ENCODE measurements around the gene TANGO2. TPM values are rescaled to one million over a fixed set of nuclear protein-coding genes. Genes with fewer than 3 reads are reported as not detected.

The TANGO2 gene
- polyA plus RNA-seq, result 10 to 100 TPM; 11.1 to 30.9 (median 20.5) TPM

- 0 to 1% (median 1%) methylated on average over 45 to 61 of the region's 61 CpGs for WGBS, 3 donors
- H3K27ac ChIP-seq (ENCODE audit: low read depth, low read length), result no peak within 1 kb of the TSS
Observed at GRCh38 chr22:20020533-20021195, at the start of gene TANGO2. TSS of gene TANGO2 (plus strand) at chr22:20021110. CDS start at chr22:20036799, 15,689 bp downstream.

GRCh38 chr22:19971276-19972124, 49.4 kb upstream of the TANGO2 start:
- WGBS, 3 donors, result 62 to 80% (median 67%) methylated on average over 28 of the region's 28 CpGs
- H3K27ac ChIP-seq (ENCODE audit: low read depth, low read length), result no peak overlapping the region

- 90 to 93% (median 92%) methylated on average over 9 of the region's 9 CpGs for WGBS, 3 donors
- H3K27ac ChIP-seq (ENCODE audit: low read depth, low read length), result no peak overlapping the region
Observed at GRCh38 chr22:19972251-19972650, 48.7 kb upstream of the TANGO2 start.

DNA sequence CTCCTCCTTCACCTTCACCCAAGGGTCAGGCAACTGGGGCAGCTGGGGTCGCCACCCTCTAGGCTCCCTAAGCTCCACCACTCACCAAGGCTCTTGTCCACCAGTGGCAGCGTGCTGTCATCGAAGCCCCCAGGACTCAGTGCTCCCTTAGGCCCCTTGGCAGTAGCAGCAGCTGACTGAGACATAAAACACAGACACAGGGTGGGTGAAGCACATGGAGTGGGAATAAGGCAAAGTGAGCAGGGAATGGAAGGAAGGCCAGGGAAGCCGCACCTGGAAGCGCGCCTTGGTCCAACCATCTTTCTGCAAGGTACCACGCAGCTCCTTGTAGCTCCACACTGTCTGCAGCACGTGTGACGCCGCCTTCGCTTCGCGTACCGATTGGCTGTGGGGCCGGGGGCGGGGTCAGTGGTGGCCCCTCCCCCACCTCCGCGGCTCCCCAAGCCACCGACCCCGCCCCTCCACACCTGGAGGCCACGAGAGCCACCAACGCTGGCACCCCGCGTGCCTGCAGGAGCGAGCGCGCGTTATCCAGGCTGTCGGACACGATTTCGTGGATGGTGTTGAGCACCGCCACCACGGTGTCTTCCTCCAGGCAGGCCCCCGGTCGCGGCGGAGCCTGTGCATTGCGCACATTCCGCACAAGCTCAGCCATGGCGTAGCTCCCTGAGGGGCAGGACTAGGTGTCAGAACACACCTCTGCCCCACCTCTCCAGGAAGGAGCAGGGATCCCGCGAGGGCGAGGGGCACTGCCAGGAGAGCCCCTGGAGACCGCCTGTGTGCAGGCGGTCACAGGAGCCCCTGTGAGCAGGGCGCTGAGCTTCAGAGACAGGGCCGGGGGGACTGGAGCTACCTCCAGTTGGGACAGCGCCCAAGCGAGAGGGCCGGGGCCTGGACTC, 48.0 kb upstream of the TANGO2 start:
- H3K27ac ChIP-seq (ENCODE audit: low read depth, low read length), result no peak overlapping the region
- 92 to 93% (median 93%) methylated on average over 49 to 50 of the region's 50 CpGs for WGBS, 3 donors

- 94 to 97% (median 96%) methylated on average over 46 of the region's 46 CpGs for WGBS, 3 donors
- no peak overlapping the region for H3K27ac ChIP-seq (ENCODE audit: low read depth, low read length)
Observed at GRCh38 chr22:19973551-19974267, 47.2 kb upstream of the TANGO2 start.

GRCh38 chr22:19974268-19974861, 46.5 kb upstream of the TANGO2 start:
- H3K27ac ChIP-seq (ENCODE audit: low read depth, low read length), result no peak overlapping the region
- WGBS, 3 donors, result 56 to 73% (median 58%) methylated on average over 11 of the region's 11 CpGs

DNA sequence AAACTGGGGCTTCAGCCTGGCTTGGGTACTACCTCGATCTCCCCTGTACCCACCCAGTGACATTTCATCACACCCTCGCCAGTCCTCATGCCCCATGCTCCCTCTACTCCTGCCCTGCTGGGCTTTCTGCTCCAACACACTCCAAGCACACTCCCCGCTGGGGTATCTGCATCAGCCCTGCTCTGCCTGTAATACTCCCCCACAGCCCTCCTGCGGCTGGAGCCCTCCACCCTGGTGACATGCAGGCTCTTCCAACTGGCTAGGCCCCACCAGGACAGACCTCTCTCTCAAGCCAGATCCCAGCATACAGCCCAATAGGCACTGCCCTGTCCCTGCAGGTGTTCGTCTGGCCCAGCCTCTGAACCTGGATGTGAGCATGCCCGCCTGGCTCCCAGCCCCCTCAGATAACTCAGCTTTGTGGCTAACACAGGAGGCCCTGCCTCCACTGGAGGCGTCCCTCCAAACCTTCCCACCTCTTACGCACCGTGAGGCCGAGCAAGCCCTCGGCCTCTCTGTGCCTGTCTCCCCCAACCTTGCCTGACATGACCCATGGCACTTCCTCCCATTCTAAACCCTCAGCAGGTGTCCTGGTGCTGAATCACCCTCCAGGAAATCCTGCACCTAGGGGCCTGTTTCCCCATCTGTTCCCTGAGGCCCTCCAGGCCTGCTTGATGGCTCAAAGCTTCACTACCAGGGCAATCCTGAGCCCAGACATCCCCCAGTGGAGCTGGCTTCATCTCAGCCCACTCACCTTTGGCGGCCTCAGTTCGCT, 45.8 kb upstream of the TANGO2 start:
- H3K27ac ChIP-seq (ENCODE audit: low read depth, low read length), result no peak overlapping the region
- 45 to 87% (median 46%) methylated on average over 13 of the region's 13 CpGs for WGBS, 3 donors

- H3K27ac ChIP-seq (ENCODE audit: low read depth, low read length), result no peak overlapping the region
- WGBS, 3 donors, result 66 to 94% (median 81%) methylated on average over 4 of the region's 4 CpGs
Observed at GRCh38 chr22:19975707-19976035, 45.2 kb upstream of the TANGO2 start.

DNA sequence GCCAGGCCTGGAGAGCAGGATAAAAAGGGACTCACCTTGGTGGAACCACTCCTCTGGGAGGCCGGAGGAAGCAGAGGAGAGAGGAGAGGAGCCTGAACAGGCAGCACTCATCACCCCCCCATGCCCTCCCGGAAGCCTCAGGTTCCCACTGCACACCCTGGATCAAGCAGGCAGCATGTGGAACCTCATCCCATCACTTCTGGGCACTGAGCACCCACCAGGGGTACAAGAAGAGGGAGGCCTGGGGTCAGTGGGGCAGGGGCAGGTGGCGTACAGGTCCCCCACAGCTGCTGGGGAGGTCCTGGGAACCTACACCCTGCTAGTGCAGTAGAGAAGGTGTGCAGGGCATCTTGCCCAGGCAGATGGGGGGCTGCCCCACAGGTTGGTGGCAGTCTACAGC, 44.2 kb upstream of the TANGO2 start:
- no peak overlapping the region for H3K27ac ChIP-seq (ENCODE audit: low read depth, low read length)
- WGBS, 3 donors, result 87 to 93% (median 91%) methylated on average over 3 of the region's 3 CpGs

DNA sequence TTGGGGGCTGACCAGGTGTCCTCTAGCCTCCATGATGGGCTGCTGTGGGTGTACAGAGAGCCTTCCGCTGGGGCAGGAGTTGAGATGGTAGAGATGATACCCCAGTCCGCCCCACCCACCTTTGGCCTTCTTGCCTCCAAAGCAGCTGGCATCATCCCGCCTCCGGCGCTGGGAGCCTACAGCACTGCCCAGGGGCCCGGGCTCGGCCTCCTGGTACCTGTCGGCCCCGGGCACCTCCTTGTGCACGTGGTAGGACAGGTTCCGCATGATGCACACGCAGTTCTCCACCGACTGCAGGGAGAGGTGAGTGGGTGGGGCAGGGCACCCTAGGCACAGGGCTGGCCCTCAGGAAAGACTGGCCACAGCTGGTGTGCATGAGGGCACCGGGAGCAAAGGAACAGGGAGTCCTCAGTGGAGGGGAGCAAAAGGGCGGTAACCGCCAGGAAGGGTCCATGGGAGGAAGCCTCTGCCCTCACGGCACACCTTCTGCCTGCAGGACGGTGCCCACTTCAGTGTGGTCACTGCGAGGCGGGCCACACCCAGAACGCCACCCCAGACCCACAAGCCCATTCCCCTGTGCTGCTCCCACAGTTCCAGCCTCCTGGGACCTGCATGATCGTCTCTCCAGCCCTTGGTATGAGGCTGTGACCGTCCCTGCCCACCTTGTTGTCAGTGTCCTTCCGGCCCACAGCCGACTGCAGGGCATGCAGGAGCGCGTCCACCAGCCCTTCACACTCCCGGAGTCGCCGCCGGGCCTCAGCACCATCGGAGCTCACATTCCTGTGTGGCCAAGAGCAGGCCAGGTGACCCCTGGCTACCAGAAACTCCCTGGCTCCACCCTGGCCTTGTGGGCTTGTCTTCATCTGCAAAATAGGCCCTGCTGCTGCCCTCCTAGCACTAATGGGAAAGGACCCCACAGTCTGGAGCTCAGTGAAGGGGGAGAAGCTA, 43.3 kb upstream of the TANGO2 start:
- WGBS, 3 donors, result 92 to 96% (median 92%) methylated on average over 32 of the region's 32 CpGs
- no peak overlapping the region for H3K27ac ChIP-seq (ENCODE audit: low read depth, low read length)

- no peak overlapping the region for H3K27ac ChIP-seq (ENCODE audit: low read depth, low read length)
- WGBS, 3 donors, result 95 to 96% (median 96%) methylated on average over 17 of the region's 17 CpGs
Observed at GRCh38 chr22:19978748-19979147, 42.2 kb upstream of the TANGO2 start.

DNA sequence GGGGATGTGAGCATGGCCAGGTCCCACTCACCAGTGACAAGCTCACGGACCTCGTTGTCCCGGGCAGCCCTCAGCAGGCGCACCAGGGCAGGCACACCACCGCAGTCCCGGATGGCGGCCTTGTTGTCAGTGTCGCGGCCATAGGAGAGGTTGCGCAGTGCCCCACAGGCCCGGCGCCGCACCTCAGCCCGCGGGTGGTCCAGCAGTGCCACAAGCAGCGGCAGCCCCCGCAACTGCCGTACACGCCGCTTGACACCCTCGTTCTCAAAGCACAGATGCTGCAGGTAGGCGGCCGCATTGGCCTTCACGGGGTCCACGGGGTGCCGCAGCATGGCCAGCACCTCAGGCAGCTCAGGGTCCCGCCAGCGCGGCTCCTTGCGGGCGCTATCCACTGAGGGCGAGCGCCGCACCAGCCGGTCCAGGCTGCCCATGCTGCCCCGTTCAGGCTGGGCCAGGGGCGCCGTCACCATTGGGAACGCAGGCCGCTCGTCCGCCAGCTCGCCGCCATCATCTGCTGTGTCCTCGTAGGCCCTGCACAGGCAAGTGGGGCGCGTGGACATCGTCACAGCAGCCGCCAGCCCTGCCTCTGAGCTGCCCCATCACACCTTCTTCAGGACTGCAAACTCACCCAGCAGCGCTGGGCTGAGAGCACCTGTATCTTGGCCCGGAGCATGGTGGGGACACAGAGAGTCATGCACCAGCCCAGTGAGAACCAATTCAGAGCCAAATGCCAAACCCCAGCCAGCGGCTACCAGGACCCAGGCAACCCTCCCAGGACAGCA, 41.0 kb upstream of the TANGO2 start:
- no peak overlapping the region for H3K27ac ChIP-seq (ENCODE audit: low read depth, low read length)
- WGBS, 3 donors, result 94 to 95% (median 94%) methylated on average over 47 to 52 of the region's 52 CpGs

DNA sequence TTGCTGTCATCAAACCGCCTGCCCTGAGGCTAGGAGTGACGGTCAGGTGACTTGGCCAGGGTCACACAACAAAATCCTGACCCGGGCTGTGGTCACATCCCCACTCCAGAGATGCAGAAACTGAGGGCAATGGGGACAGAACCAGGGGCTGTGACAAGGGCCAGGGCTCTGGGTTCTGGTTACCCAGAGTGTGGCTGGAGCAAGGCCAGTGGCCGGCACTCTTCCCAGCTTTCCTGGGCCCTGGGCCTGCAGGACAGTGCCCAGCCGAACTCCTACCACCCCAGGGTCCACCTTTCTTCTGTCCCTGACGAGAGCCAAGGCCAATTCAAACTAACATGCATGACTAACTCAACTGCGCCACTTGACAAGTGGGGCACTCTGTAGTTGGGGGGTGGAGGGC, 40.1 kb upstream of the TANGO2 start:
- WGBS, 3 donors, result 86 to 96% (median 93%) methylated on average over 7 of the region's 7 CpGs
- H3K27ac ChIP-seq (ENCODE audit: low read depth, low read length), result no peak overlapping the region

- no peak overlapping the region for H3K27ac ChIP-seq (ENCODE audit: low read depth, low read length)
- 92 to 95% (median 95%) methylated on average over 33 of the region's 33 CpGs for WGBS, 3 donors
Observed at GRCh38 chr22:19981171-19981960, 39.5 kb upstream of the TANGO2 start.
